Endothelial cell of umbilical vein (primary cell): ENCODE measurements around the gene ATF5.

Experiments
- CTCF ChIP-seq, 2 donors: IDR thresholded peaks; 1 replicate in 1 of 2; 2 replicates in 1 of 2; pipeline ENCODE4 v1.5.1; 2011; ENCODE audit warnings: low read length in 2 of 2, mild to moderate bottlenecking in 2 of 2, moderate library complexity in 2 of 2, control low read depth in 1 of 2, inconsistent platforms in 1 of 2, low read depth in 1 of 2; ENCODE audit not compliant: insufficient read depth in 1 of 2; ENCODE audit errors: extremely low read depth in 1 of 2
- EZH2 ChIP-seq: IDR thresholded peaks from 2 replicates; pipeline ENCODE4 v1.6.1; 2012; ENCODE audit warnings: borderline replicate concordance, low read depth, mild to moderate bottlenecking, moderate library complexity, low read length, inconsistent platforms; ENCODE audit not compliant: severe bottlenecking
- GATA2 ChIP-seq: IDR thresholded peaks from 2 replicates; pipeline ENCODE4 v1.7.0; 2011; ENCODE audit warnings: low read depth, mild to moderate bottlenecking, moderate library complexity, mixed read lengths, low read length; ENCODE audit not compliant: insufficient read length, insufficient read depth
- JUN ChIP-seq: IDR thresholded peaks from 2 replicates; pipeline ENCODE4 v1.6.1; 2011; ENCODE audit warnings: borderline replicate concordance, low read depth; ENCODE audit not compliant: insufficient read length, insufficient read depth
- MAX ChIP-seq: IDR thresholded peaks from 2 replicates; pipeline ENCODE4 v1.6.1; 2011; ENCODE audit not compliant: insufficient read depth, insufficient read length
- MYC ChIP-seq: IDR thresholded peaks from one replicate; pipeline ENCODE4 v1.6.1; 2011; ENCODE audit warnings: mild to moderate bottlenecking, low read depth, low read length
- POLR2A ChIP-seq: IDR thresholded peaks from 2 replicates; pipeline ENCODE4 v1.6.1; 2012; ENCODE audit warnings: low read depth, mild to moderate bottlenecking, control low read depth, low read length
- POLR2AphosphoS5 ChIP-seq: IDR thresholded peaks from 2 replicates; pipeline ENCODE4 v1.6.1; 2012; ENCODE audit warnings: low read depth, mild to moderate bottlenecking, control low read depth, low read length, moderate library complexity; ENCODE audit not compliant: insufficient read depth

- TF ChIP-seq EZH2 = no peak
- no peak for TF ChIP-seq POLR2AphosphoS5
- TF ChIP-seq MYC = no peak
- TF ChIP-seq MAX = no peak
- TF ChIP-seq CTCF (IDR thresholded peaks at IDR 0.05; ENCODE audit: extremely low read depth in 1 of 2, insufficient read depth in 1 of 2, low read depth in 1 of 2, low read length in 2 of 2) = no peak
- no peak for TF ChIP-seq GATA2
- no peak for TF ChIP-seq POLR2A
- TF ChIP-seq JUN = no peak
Observed at GRCh38 chr19:49957262-49957915, 28.4 kb downstream of the ATF5 start.
